Heart right ventricle (tissue), 16 donors: Measurements from ENCODE around the gene ATXN1. TPM values are rescaled to one million over a fixed set of nuclear protein-coding genes. Genes with fewer than 3 reads are reported as not detected.

Experiments used
- ATAC-seq, 8 donors: fragments of 200-7000 bp; cut with Tn5 transposase; one replicate each; pipeline ENCODE4 v1.9.1; 2020; ENCODE audit warnings: mild to moderate bottlenecking in 8 of 8, moderate library complexity in 8 of 8, moderate number of reproducible peaks in 1 of 8
- DNase-seq, 2 donors: peaks; one replicate each; pipeline ENCODE4 v3.0.0-alpha.2; 2020
- H3K27ac ChIP-seq, 10 donors: fragments of 200-600 bp; sonication (generic) in 2 of 10; one replicate each; pipeline versions ENCODE4 v1.5.0 to v1.8.0; 2020 to 2022; ENCODE audit warnings: mild to moderate bottlenecking in 3 of 10
- H3K27me3 ChIP-seq, 7 donors: fragments of 200-600 bp; one replicate each; pipeline ENCODE4 v1.8.0; 2021 to 2022; ENCODE audit warnings: mild to moderate bottlenecking in 2 of 7
- H3K36me3 ChIP-seq, 9 donors: fragments of 200-600 bp; sonication (generic) in 1 of 9; one replicate each; pipeline versions ENCODE4 v1.5.0 to v1.8.0; 2020 to 2022; ENCODE audit warnings: mild to moderate bottlenecking in 2 of 9
- H3K4me1 ChIP-seq, 9 donors: fragments of 200-600 bp; sonication (generic) in 1 of 9; one replicate each; pipeline versions ENCODE4 v1.5.0 to v1.8.0; 2020 to 2022; ENCODE audit warnings: mild to moderate bottlenecking in 4 of 9
- H3K4me3 ChIP-seq, 10 donors: fragments of 200-600 bp; sonication (generic) in 2 of 10; one replicate each; pipeline versions ENCODE4 v1.5.0 to v1.8.0; 2020 to 2022; ENCODE audit warnings: mild to moderate bottlenecking in 7 of 10, moderate library complexity in 2 of 10
- H3K9me3 ChIP-seq, 11 donors: fragments of 200-600 bp in 10 of 11; sonication (generic) in 2 of 11; one replicate each; pipeline versions ENCODE4 v1.5.0 to v1.8.0; 2013 to 2022; ENCODE audit warnings: mild to moderate bottlenecking in 2 of 11, control low read depth in 1 of 11, moderate library complexity in 1 of 11
- CTCF ChIP-seq, 9 donors: fragments of 200-600 bp; sonication (generic) in 2 of 9; IDR thresholded peaks; one replicate each; pipeline versions ENCODE4 v1.5.0 to v1.8.0; 2021 to 2022; ENCODE audit warnings: antibody characterized with exemption in 9 of 9, mild to moderate bottlenecking in 5 of 9, moderate library complexity in 1 of 9
- WGBS, 2 donors: extraction: QIAGEN DNeasy Blood & Tissue Kit; methylation state at CpG; one replicate each; pipeline ENCODE4 v1.1.7; 2013; ENCODE audit warnings: inconsistent platforms in 1 of 2; 5-methylcytosine and 5-hydroxymethylcytosine counted together
- intact Hi-C, 10 donors: fragments of 100-400 bp; cut with DNase I; formaldehyde crosslinking; loops; one replicate each; pipeline versions ENCODE4 v1.11.1 to v1.14.2; 2022
- polyA plus RNA-seq, 2 donors: library from polyadenylated mRNA; stranded (reverse); fragments of 200-250 nt; gene quantifications; one replicate each; pipeline ENCODE4 v1.2.3, GENCODE V29; 2013
- total RNA-seq, 10 donors: library from RNA; stranded (reverse); fragmentation: NEBNext Ultra II Directional in 3 of 10; extraction: Animal tissue kit (Norgen Biotek cat#: 25700) in 3 of 10; gene quantifications; one replicate each; pipeline versions ENCODE4 v1.2.1 to v1.2.4, GENCODE V29; 2021 to 2023
- donor health status: Arrhythmogenic right ventricular cardiomyopathy.
- donor health status: ischemic (EF 13 %, LVEDD 7.1; RV severe dilation, severe dysfunction).
- donor health status: healthy with polysubstance abuse.
- donor health status: DM: no; HTN: yes; CAD: no.
- donor health status: DM: no; HTN: no; CAD: no.
- donor health status: ischemic (EF 25% LVEDD 6.9; RV normal size, moderate dysfunction).
- donor health status: ischemic (EF 25% LVEDD 5.7; RV mildly dilated, moderate dysfunction).
- donor health status: healthy.
- donor health status: DM: yes; HTN: yes; CAD: no.
- donor health status: Ischemic cardiomyopathy.
- donor health status: ischemic (EF 35%, LVEDD 5.7; RV mildly dilated, moderate dysfunction).
- donor health status: nonischemic (EF 11% LVEDD 7.7; RV severe dilation, severe dysfunction).
- donor health status: DM: yes; HTN: yes; CAD: no.
- donor health status: PGD.
- donor health status: ischemic (EF 29% LVEDD 5.4; RV normal size, mild dysfunction).
- donor health status: nonischemic (EF 23%, LVEDD 6.1; RV moderate dilation, normal function).

ATXN1 gene
- total and polyA plus RNA-seq, 12 donors, result 4.1 to 46.5 (median 40.3) TPM

DNA sequence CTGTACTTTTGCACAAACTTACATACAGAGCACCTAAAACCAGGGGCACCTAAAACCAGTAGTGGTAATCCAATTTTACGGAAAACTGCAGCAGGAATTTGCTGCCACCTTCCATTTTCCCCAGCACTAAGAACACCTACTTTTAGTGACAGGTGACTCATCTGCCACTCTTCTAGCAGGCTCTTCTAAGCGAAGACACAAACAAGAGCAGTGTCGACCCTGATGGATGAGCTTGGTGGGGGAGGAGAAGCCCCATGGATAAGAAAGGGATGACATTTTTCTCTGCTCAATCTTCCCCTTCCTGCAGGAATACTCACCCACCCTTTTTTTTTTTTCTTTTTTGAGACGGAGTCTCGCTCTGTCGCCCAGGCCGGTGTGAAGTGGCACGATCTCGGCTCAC is 406.0 kb downstream of the ATXN1 start:
- no peak for TF ChIP-seq CTCF (IDR thresholded peaks at IDR 0.05)
- 91 to 93% methylated on average over 9 of the region's 9 CpGs for WGBS, 2 donors

DNA sequence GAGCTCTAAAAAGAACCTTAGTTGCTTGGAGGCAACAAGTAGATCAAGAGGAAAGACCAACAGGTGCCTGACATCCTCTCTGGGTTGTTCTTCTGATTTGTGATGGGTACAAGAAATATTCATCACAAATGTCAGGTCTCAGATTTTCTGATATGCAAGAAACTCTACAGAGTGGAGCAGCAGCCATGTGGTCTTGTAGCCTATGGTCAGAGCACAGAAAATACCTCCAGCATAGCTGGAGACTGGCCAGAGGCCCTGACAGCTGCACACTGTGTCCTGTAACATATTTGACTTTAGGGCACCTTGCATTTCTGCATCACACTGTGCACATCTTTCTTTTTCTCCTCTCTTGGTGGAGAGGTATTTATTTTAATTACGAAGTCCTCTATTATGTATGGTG is 406.6 kb downstream of the ATXN1 start:
- ATAC-seq, result no peak
- Histone ChIP-seq H3K27ac (no peak overlapping the region), H3K4me1 (peaks cover 0 to 27% (median 0%) of the 10 kb centered on the region in 9 donors), H3K4me3 (no peak overlapping the region), H3K36me3 (no peaks in the 10 kb centered on the region), H3K27me3 (no peaks in the 10 kb centered on the region), H3K9me3 (no peaks in the 10 kb centered on the region)
- TF ChIP-seq CTCF (IDR thresholded peaks at IDR 0.05), result no peak
- intact Hi-C loops, result no loop called here
- 89 to 93% methylated on average over 1 of the region's 1 CpG for WGBS, 2 donors
- no peak for DNase-seq

More for the DNA sequence above, 406.0 kb downstream of the ATXN1 start:
- no peaks in the 10 kb centered on the region for H3K9me3 ChIP-seq
- no peak overlapping the region for H3K4me3 ChIP-seq
- no peak overlapping the region for H3K27ac ChIP-seq
- DNase-seq, result no peak
- H3K36me3 ChIP-seq, result no peaks in the 10 kb centered on the region
- intact Hi-C loops, result no loop called here
- ATAC-seq, result no peak
- peaks cover 0 to 27% (median 0%) of the 10 kb centered on the region in 9 donors for H3K4me1 ChIP-seq
- H3K27me3 ChIP-seq, result no peaks in the 10 kb centered on the region

DNA sequence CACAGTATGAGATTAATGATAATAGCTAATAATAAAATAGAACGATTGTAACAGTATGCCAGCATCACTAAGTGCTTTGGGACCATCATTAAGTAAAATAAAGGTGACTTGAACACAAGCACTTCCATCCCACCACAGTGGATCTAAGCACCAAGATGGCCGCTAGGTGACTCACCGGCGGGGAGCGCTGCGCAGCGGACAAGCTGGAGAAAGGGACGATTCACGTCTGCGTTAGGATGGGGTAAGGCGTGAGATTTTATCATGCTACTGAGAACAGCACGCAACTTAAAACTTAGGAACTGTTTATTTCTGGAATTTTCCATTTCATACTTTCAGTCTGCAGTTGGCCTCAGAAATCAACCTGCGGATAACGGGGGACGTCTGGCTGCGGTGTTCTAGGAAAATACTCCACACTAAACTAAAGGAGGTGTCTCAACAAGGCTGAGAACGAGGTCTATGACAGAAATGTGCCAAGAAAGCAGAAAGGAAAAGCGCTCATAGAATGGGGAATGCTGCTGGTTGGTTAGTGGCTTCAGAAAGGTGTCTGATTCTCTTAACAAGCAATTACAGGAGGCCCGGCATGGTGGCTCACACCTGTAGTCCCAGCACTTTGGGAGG is 408.3 kb downstream of the ATXN1 start:
- DNase-seq (no peak), ATAC-seq (no peak)
- intact Hi-C loops, result no loop called here
- H3K36me3 ChIP-seq, result no peaks in the 10 kb centered on the region
- WGBS, 2 donors, result 94 to 95% methylated on average over 19 of the region's 19 CpGs
- H3K27ac ChIP-seq, result peak overlapping the region in 1 of 10 donors; percentile 56
- peaks cover 0 to 27% (median 0%) of the 10 kb centered on the region in 9 donors for H3K4me1 ChIP-seq
- H3K27me3 ChIP-seq, result no peaks in the 10 kb centered on the region
- no peaks in the 10 kb centered on the region for H3K9me3 ChIP-seq
- TF ChIP-seq CTCF (IDR thresholded peaks at IDR 0.05), result no peak
- no peak overlapping the region for H3K4me3 ChIP-seq

DNA sequence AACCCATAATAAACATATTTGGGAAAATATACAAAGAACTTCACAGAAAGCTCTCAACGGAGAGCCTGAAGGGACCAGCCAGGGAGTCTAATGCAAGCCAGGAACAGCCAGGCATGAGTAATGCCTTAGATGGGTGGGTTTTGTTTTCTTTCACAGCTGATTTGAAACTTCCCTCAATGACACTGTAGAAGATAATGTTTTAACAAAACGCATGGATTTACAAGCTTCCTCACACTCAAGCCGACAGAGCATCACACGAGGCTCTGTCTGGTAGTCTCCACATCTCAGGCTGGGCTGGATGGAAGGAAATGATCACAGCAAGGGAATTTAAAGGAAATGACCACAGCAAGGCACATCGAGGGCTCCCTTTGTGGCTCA is 409.0 kb downstream of the ATXN1 start:
- Histone ChIP-seq H3K36me3 (no peaks in the 10 kb centered on the region), H3K9me3 (no peaks in the 10 kb centered on the region), H3K4me1 (peaks cover 0 to 27% (median 0%) of the 10 kb centered on the region in 9 donors), H3K27me3 (no peaks in the 10 kb centered on the region), H3K27ac (peak overlapping the region in 6 of 10 donors; percentile 10 to 56 (median 40)), H3K4me3 (no peak overlapping the region)
- no peak for TF ChIP-seq CTCF (IDR thresholded peaks at IDR 0.05)
- WGBS, 2 donors, result 43 to 52% methylated on average over 5 of the region's 5 CpGs
- DNase-seq (no peak), ATAC-seq (peak in 7 of 8 donors; percentile 47 to 77 (median 69))
- intact Hi-C loops, result no loop called here
